ENCODE measurements around the gene TMEM184B.

The TMEM184B gene

DNA sequence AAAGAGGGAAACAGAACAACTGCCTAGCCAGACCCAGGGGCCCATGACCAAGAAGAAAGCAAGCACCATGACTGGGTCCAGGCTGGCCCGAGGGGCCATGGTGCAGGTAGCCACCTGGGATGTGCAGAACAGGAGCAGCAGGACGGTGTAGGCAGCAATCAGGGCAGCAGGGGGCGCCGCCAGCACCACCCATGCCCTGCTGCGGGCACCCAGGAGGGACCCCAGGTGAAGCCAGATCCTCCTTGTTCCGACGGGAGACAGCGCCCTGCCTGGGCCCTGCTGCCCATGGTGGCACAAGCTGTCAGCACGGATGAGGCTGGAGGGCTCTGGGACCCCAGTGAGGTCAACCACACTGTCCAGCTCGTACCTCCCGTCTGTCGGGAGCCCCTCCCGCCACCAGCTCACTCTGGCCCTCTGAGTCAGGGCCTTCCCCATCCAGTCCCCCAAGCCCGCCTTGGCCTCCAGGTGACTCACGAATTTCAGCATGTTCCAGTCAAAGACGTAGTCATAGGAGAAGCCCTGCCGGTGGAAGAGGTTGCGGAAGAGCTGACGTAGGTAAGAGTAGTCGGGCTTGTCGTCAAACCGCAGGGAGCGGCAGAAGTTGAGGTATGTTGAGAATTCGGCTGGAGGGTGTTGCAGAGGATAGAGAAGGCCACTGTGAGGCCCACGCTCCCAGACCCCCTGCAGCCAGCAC lies 25.6 kb upstream of the TMEM184B start:
- Mint-ChIP-seq H3K4me1 (ENCODE audit: low read depth) (no peaks in the 10 kb centered on the region), H3K27ac (no peak overlapping the region), H3K36me3 (ENCODE audit: low read depth) (peaks cover 93% of the 10 kb centered on the region), H3K4me3 (no peak overlapping the region), H3K27me3 (no peaks in the 10 kb centered on the region), H3K9me3 (no peaks in the 10 kb centered on the region)
- DNase-seq: peak; percentile 67

DNA sequence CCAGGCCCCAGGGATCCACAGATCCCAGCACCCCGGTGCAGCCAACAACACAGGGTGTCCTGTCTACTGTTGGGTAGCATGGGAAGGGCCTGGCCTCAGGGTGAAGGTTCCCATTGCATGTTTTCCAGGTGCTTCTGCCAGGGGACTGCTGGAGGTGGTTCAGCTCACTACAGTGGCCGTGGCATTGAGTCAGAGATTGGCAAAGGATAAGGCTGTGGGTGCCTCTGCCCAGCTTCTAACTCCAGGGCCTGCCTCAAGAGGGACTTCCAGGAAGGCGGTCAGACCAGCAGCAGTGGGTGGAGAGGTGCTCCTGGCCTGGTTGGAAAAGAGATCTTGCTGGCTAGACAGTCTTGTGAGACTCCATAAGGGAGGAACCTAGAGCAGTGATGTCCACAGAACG lies 23.6 kb upstream of the TMEM184B start:
- Mint-ChIP-seq H3K27ac (no peak overlapping the region), H3K4me1 (ENCODE audit: low read depth) (no peaks in the 10 kb centered on the region), H3K4me3 (no peak overlapping the region), H3K36me3 (ENCODE audit: low read depth) (peaks cover 93% of the 10 kb centered on the region), H3K27me3 (no peaks in the 10 kb centered on the region), H3K9me3 (no peaks in the 10 kb centered on the region)
- no peak for DNase-seq

DNA sequence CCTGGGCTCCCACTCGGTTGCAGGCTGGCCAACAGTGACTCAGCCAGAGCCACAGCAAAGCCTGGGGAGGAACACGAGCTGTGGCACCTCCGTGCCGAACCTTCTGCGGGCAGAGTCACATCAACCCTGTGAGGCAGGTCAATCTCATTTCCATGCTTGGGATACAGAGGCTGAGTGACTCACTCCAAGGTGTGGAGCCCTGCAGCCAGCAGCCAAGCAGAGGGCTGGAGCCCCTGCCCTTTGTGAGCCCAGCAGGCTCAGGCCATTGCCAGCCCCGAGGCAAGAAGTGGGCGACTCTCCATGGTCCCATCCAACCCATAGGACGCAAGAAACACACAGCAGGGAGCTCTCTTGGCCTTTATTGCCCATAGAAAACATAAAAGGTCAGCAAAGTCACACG lies 23.1 kb upstream of the TMEM184B start:
- DNase-seq: no peak
- Mint-ChIP-seq H3K4me3 (no peak overlapping the region), H3K27ac (no peak overlapping the region), H3K27me3 (no peaks in the 10 kb centered on the region), H3K4me1 (ENCODE audit: low read depth) (no peaks in the 10 kb centered on the region), H3K9me3 (no peaks in the 10 kb centered on the region), H3K36me3 (ENCODE audit: low read depth) (peaks cover 92% of the 10 kb centered on the region)

DNA sequence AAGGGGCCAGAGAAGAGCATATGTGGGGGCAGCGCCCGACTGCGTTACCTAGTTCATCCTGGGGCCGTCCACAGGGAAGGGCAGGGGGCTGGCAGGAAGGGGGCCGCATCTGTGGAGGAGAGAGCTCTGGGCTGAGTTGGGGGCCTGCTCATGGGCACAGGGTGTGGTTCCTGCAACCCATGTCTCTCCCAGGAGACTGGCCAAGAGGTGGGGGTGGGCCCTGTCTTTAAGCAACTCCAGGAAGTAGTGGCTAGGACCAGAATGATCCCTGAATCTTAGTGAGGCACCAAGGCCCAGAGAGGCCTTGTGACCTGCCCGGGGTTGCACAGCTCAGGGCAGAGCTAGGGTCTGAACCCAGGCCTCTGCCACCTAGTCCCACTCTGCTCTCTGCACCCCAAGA lies 22.5 kb upstream of the TMEM184B start:
- Mint-ChIP-seq H3K9me3 (no peaks in the 10 kb centered on the region), H3K4me1 (ENCODE audit: low read depth) (no peaks in the 10 kb centered on the region), H3K4me3 (no peak overlapping the region), H3K27ac (no peak overlapping the region), H3K27me3 (no peaks in the 10 kb centered on the region), H3K36me3 (ENCODE audit: low read depth) (peaks cover 92% of the 10 kb centered on the region)
- no peak for DNase-seq

DNA sequence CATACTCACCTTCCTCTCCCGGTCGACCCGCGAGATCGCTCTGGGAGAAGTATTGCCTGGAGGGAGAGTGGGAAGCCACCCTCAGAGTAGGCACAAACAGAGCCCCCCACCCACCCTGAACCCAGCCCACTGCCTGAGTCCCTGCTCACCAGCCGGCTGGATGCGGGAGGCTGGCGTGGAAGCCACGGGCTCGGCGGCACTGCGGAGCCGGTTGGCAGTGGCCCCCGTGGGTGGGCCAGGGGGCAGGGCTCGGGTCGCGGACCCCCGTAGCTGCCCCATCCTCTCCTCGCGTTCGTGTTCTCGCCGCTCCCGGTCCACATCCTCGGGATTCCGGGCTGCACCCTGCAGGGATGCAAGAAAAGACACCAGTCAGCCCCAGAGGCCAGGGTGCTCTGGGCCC lies 21.4 kb upstream of the TMEM184B start:
- Mint-ChIP-seq H3K27me3 (no peaks in the 10 kb centered on the region), H3K27ac (no peak overlapping the region), H3K4me1 (ENCODE audit: low read depth) (no peaks in the 10 kb centered on the region), H3K9me3 (no peaks in the 10 kb centered on the region), H3K4me3 (no peak overlapping the region), H3K36me3 (ENCODE audit: low read depth) (peaks cover 90% of the 10 kb centered on the region)
- DNase-seq: no peak

DNA sequence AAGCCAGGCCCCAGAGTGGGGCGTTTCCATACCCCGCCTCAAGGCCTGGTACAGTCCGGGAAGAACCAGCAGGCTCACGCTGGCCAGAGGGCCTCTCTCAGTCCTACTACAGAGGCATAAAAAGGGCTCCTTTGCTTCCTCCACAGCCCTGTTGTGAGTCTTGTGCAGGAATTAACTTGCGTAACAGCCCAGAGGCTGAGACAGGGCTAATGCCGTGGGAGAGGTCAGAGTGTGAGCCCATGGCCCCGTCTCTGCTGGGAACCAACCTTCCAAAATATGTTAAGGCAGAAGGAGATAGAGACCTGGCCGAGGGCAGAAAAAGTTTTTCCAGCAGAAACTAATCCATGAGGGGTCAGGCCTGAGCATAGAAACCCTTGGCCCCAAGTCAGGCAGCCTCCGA lies 19.9 kb upstream of the TMEM184B start:
- no peak for DNase-seq
- no peaks in the 10 kb centered on the region for H3K4me1 Mint-ChIP-seq (ENCODE audit: low read depth)
- no peaks in the 10 kb centered on the region for H3K27me3 Mint-ChIP-seq
- peaks cover 83% of the 10 kb centered on the region for H3K36me3 Mint-ChIP-seq (ENCODE audit: low read depth)
- H3K9me3 Mint-ChIP-seq: no peaks in the 10 kb centered on the region
- H3K4me3 Mint-ChIP-seq: no peak overlapping the region
- H3K27ac Mint-ChIP-seq: no peak overlapping the region

DNA sequence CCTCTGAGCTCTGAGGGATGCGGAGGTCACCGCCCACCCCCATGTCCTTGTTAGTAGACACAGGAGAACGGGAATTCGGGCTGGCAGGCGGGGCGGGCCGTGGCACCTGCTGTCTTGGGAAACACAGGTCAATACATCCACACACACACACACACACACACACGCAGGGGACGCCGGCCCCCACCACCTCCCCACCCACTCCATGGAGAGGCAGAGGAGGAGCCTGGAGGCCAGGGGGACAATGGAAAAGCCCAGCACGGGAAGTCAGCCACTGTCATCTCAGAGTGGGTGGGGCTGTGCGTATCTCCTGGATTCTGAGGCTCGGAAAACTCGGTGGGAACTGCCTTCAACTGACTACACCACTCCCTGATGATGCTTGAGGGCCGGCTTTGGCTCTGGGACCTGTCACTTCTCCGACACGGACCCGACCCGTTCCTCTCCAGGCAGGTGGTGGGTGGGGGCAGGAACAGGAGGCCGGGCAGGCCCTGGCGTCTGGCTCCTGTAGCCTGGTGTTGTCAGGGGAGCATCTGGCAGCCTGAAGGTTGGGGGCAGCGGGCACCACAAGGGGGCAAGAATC lies 18.5 kb upstream of the TMEM184B start:
- peaks cover 69% of the 10 kb centered on the region for H3K36me3 Mint-ChIP-seq (ENCODE audit: low read depth)
- no peak for DNase-seq
- H3K9me3 Mint-ChIP-seq: no peaks in the 10 kb centered on the region
- peak overlapping the region; percentile 44 for H3K27ac Mint-ChIP-seq
- H3K27me3 Mint-ChIP-seq: no peaks in the 10 kb centered on the region
- no peaks in the 10 kb centered on the region for H3K4me1 Mint-ChIP-seq (ENCODE audit: low read depth)
- no peak overlapping the region for H3K4me3 Mint-ChIP-seq

DNA sequence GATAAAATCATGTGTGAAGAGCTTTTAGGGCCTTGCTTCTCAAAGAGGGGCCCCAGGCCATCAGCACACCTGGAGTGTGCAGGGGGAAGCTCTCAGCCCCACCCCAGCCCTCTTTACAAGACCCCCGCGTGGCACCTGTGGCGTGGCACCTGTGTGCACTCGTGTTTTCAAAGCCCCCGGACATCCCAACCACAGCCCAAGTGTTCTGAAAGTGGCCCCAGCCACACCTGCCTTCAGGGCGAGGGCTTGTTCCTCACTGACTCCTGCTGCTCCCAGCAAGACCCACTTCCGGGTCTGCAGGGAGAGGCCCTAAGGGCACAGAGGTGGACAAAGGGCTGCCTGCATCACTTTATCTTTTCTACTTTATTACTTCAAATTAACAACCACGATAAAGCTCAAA lies 17.5 kb upstream of the TMEM184B start:
- Mint-ChIP-seq H3K27ac (no peak overlapping the region), H3K36me3 (ENCODE audit: low read depth) (peaks cover 59% of the 10 kb centered on the region), H3K9me3 (no peaks in the 10 kb centered on the region), H3K4me3 (no peak overlapping the region), H3K4me1 (ENCODE audit: low read depth) (no peaks in the 10 kb centered on the region), H3K27me3 (no peaks in the 10 kb centered on the region)
- DNase-seq: no peak

DNA sequence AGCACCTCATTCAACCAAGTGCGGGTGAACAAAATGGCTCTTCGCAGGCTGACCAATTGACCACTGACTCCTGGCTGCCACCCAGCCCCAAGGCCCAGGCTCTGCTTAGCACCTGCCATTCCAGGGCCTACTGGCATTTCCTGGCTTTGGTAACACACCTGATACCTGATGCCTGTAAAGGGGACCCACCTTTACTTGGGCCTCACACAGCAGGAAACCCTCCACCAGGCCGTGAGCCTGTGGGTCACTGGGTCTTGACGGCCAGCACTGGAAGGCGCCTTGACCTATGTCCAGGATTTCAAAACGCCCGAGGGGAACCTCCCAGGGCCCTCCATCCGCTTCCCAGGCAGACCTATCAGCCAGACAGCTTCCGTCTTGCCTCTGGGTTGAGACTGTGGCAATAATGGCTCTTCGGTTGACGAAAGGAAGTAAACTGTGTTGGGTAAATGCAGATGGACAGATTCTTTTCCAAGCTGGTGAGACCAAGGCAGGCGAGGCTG lies 16.8 kb upstream of the TMEM184B start:
- Mint-ChIP-seq H3K9me3 (no peaks in the 10 kb centered on the region), H3K36me3 (ENCODE audit: low read depth) (peaks cover 52% of the 10 kb centered on the region), H3K4me1 (ENCODE audit: low read depth) (no peaks in the 10 kb centered on the region), H3K27me3 (no peaks in the 10 kb centered on the region), H3K4me3 (no peak overlapping the region), H3K27ac (no peak overlapping the region)
- DNase-seq: no peak

DNA sequence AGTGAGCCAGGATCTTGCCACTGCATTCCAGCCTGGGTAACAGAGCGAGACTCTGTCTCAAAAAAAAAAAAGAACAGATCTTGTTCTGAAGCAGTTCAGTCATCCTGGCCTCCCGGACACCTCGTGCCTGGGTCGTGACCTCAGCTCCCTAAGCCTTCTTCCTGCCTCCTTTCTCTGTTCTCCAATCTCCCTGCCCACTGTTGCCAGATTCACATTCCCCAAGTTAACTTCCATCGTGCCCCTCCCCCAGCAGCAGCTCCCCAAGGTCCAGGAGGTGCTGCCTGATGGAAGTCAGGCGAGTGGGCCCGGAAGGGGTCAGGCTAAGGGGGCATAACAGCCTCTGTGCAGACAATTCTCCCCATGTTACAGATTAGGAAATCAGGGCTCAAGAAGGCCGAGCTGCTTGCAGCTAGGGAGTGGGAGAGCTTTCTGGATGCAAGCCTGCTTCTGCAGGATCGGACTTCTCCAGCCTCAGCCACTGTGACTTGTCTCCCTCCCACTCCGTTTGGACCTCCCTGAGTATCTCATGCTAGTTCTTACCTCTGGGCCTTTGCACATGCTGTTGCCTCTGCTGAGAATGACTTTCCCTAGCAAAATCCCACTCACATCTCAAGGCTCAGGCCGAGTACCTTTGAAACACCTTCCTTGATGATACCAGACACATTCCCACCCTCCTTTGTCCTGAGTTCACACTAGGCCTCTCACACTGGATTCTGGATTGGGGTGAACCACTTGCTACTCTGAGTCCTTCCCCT lies 14.3 kb upstream of the TMEM184B start:
- H3K27me3 Mint-ChIP-seq: no peaks in the 10 kb centered on the region
- DNase-seq: no peak
- no peaks in the 10 kb centered on the region for H3K4me1 Mint-ChIP-seq (ENCODE audit: low read depth)
- H3K4me3 Mint-ChIP-seq: no peak overlapping the region
- no peaks in the 10 kb centered on the region for H3K9me3 Mint-ChIP-seq
- no peak overlapping the region for H3K27ac Mint-ChIP-seq
- H3K36me3 Mint-ChIP-seq (ENCODE audit: low read depth): peaks cover 29% of the 10 kb centered on the region

DNA sequence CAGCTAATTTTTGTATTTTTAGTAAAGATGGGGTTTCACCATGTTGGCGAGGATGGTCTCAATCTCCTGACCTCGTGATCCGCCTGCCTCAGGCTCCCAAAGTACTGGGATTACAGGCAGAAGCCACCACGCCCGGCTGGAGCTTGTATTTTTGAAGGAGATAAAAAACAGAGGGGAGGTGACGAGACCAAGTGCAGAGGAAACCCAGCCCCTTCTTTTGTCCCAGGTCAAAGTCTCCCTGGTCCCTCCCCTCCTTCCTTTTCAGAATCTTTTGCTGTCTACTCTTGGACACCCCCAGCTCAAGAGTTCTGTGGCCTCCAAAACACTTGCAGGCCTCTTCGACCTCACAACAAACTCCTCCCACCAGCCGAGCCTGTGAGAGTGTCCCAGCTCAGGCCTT lies 12.2 kb upstream of the TMEM184B start:
- no peak for DNase-seq
- Mint-ChIP-seq H3K27me3 (no peaks in the 10 kb centered on the region), H3K36me3 (ENCODE audit: low read depth) (peaks cover 11% of the 10 kb centered on the region), H3K9me3 (no peaks in the 10 kb centered on the region), H3K27ac (no peak overlapping the region), H3K4me3 (no peak overlapping the region), H3K4me1 (ENCODE audit: low read depth) (no peaks in the 10 kb centered on the region)

DNA sequence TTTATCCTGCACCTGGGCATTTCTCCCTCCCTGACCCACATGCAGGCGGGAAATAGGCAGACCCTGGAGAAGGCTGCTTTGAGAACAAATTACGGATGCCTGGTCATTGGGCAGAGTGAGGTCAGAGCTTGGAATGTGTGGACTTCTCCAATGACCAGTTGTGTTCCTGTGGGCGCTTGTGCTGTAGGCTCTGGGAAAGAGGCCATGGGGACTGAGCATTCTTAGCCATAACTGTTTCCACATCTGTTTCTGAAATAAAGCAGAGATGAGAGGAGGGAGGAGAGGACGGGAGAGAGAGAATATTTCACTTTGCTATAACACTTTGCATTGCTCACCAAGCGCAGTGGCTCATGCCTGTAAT lies 11.2 kb upstream of the TMEM184B start:
- H3K4me3 Mint-ChIP-seq: no peak overlapping the region
- H3K4me1 Mint-ChIP-seq (ENCODE audit: low read depth): no peaks in the 10 kb centered on the region
- H3K27ac Mint-ChIP-seq: no peak overlapping the region
- DNase-seq: no peak
- H3K9me3 Mint-ChIP-seq: no peaks in the 10 kb centered on the region
- H3K36me3 Mint-ChIP-seq (ENCODE audit: low read depth): peaks cover 5% of the 10 kb centered on the region
- H3K27me3 Mint-ChIP-seq: no peaks in the 10 kb centered on the region

DNA sequence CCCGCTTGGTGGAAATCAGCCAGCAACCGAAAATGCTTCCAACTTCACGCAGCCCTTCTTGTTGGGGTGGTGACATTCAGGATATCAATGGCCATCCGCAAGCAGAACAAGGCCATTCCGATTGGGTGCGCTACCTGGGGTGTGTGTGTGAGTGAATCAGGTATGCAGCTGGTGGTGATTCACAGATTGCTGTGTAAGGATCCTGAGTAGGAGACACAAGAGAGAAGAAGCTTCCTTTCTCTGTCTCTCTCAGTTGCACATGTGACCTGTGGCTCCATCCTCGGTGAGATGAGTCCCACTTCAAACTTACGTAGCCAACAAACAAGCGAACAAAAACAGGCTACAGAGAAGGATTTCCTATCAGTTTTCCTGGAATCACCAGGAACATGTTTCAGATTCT lies 9.6 kb upstream of the TMEM184B start:
- no peak for DNase-seq
- Mint-ChIP-seq H3K9me3 (no peaks in the 10 kb centered on the region), H3K4me1 (ENCODE audit: low read depth) (no peaks in the 10 kb centered on the region), H3K27me3 (no peaks in the 10 kb centered on the region), H3K4me3 (no peak overlapping the region), H3K36me3 (ENCODE audit: low read depth) (no peaks in the 10 kb centered on the region), H3K27ac (no peak overlapping the region)

DNA sequence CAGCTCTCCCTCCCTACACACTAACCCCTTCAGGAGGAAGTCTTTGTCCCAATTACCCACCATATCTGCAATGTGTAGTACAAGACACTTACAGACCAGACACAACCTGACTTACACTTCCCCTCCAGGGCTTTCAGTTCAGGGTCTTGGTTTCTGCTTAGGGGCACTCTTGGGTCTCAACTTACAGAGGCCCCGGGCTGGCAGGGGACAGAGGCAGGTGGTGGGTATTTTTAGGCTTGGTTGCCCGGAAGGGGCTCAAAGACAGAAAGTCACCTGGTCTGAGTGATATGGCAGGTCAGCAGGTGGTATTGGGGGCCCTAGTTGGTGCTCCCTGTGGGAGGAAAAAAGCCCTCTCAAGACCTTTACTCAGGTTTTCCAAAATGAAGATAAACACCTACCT lies 3.4 kb upstream of the TMEM184B start:
- no peak overlapping the region for H3K4me3 Mint-ChIP-seq
- H3K27ac Mint-ChIP-seq: no peak overlapping the region
- peaks cover 3% of the 10 kb centered on the region for H3K36me3 Mint-ChIP-seq (ENCODE audit: low read depth)
- peaks cover 19% of the 10 kb centered on the region for H3K4me1 Mint-ChIP-seq (ENCODE audit: low read depth)
- H3K9me3 Mint-ChIP-seq: no peaks in the 10 kb centered on the region
- H3K27me3 Mint-ChIP-seq: no peaks in the 10 kb centered on the region
- no peak for DNase-seq

DNA sequence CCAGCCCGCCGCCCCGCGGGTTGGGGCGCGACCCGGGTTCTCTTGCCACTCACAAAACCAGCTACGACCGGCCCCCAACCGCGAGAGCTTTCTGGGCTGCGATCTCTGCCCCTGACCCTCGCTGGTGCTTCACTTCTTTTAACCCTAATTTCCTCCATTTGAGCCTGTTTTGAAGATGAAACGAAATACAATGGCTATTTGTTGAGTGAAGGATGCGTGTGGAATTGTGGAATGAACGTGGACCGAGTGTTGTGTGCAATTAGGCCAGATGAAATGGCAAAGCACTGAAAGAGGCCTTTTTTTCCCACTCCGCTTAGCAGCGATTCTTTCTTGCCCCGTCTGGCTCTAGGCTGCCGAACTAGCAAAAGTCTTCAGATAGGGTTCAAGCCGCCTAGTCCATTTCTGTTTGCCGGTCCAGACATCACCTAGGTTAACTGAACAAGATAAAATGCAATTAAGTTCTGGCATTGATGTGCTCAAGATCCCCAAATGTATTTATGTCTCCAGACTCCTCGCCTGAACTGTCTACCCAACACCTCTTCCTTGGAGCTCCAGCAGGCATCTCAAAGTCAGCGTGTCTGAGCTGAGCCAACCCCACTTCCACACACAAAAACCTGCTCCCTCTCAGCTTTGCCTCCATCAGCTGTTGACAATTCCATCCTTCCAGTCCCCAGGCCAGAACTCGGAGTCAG lies 471 bp upstream of the TMEM184B start:
- Mint-ChIP-seq H3K36me3 (ENCODE audit: low read depth) (peaks cover 3% of the 10 kb centered on the region), H3K27me3 (no peaks in the 10 kb centered on the region), H3K4me1 (ENCODE audit: low read depth) (peaks cover 42% of the 10 kb centered on the region), H3K4me3 (peak overlapping the region; percentile 84), H3K27ac (peak overlapping the region; percentile 93), H3K9me3 (no peaks in the 10 kb centered on the region)
- no peak for DNase-seq

Measured in activated T-cell treated with anti-CD3 and anti-CD28 coated beads, Interleukin-2, amount 50 U/mL, for 24 hours (primary cell).